CD4-positive, alpha-beta T cell (primary cell): ENCODE measurements around the gene CADM1. TPM values are rescaled to one million over a fixed set of nuclear protein-coding genes. Genes with fewer than 3 reads are reported as not detected.

Experiments
- ATAC-seq: fragments of 200-7000 bp; cut with Tn5 transposase; one replicate; pipeline ENCODE4 v1.10.0; 2022; ENCODE audit warnings: mild to moderate bottlenecking; ENCODE audit not compliant: poor library complexity
- CTCF ChIA-PET: fragments of 350-600 bp; sonication (Branson Sonifier 250); formaldehyde crosslinking; loops from one replicate; lab custom pipeline; 2021; ENCODE audit warnings: antibody characterized with exemption, inconsistent platforms; lab: Charles Lee
- POLR2A ChIA-PET: fragments of 350-600 bp; sonication (Branson Sonifier 250); formaldehyde crosslinking; loops from one replicate; lab custom pipeline; 2021; ENCODE audit warnings: antibody characterized with exemption, inconsistent platforms; lab: Charles Lee
- DNase-seq, 14 experiments: peaks; one replicate each; pipeline ENCODE4 v3.0.0-alpha.2; 2013 to 2020; ENCODE audit warnings: mixed read lengths in 2 of 14
- H3K27ac ChIP-seq, 2 donors: one replicate each; pipeline versions ENCODE4 v1.5.1 to v1.7.0; 2013; ENCODE audit warnings: low read length in 2 of 2, low read depth in 1 of 2, mild to moderate bottlenecking in 1 of 2
- H3K27me3 ChIP-seq, 2 experiments: 1 replicate in 1 of 2; 2 replicates in 1 of 2; pipeline versions ENCODE4 v1.6.1 to v1.7.0; 2013; ENCODE audit warnings: low read length in 2 of 2, control low read depth in 1 of 2, mild to moderate bottlenecking in 1 of 2, moderate library complexity in 1 of 2; ENCODE audit not compliant: insufficient read depth in 2 of 2, control insufficient read depth in 1 of 2
- H3K36me3 ChIP-seq: one replicate; pipeline ENCODE4 v1.6.1; 2013; ENCODE audit warnings: low read length, control low read depth; ENCODE audit not compliant: insufficient read depth
- H3K4me1 ChIP-seq: one replicate; pipeline ENCODE4 v1.6.1; 2013; ENCODE audit warnings: low read length, control low read depth; ENCODE audit not compliant: insufficient read depth
- H3K4me3 ChIP-seq: one replicate; pipeline ENCODE4 v1.5.1; 2013; ENCODE audit warnings: mild to moderate bottlenecking, low read length, moderate library complexity
- H3K9me3 ChIP-seq, 2 experiments: 1 replicate in 1 of 2; 2 replicates in 1 of 2; pipeline versions ENCODE4 v1.6.1 to v1.7.0; 2013; ENCODE audit warnings: low read length in 2 of 2, mild to moderate bottlenecking in 2 of 2, control low read depth in 1 of 2, moderate library complexity in 1 of 2; ENCODE audit not compliant: control insufficient read depth in 1 of 2, insufficient read depth in 1 of 2
- H3K27ac Mint-ChIP-seq: one replicate; pipeline ENCODE4 v1.8.0; 2020; ENCODE audit warnings: mixed read lengths
- H3K27me3 Mint-ChIP-seq: one replicate; pipeline ENCODE4 v1.8.0; 2021; ENCODE audit warnings: mixed read lengths
- H3K36me3 Mint-ChIP-seq: one replicate; pipeline ENCODE4 v1.8.0; 2021; ENCODE audit warnings: low read depth, mixed read lengths
- H3K4me1 Mint-ChIP-seq: one replicate; pipeline ENCODE4 v1.8.0; 2021; ENCODE audit warnings: low read depth, mixed read lengths
- H3K4me3 Mint-ChIP-seq: one replicate; pipeline ENCODE4 v1.8.0; 2020; ENCODE audit warnings: mild to moderate bottlenecking, mixed read lengths
- H3K9me3 Mint-ChIP-seq: one replicate; pipeline ENCODE4 v1.8.0; 2020; ENCODE audit warnings: mixed read lengths
- intact Hi-C, 2 experiments: fragments of 100-400 bp; cut with DNase I in 1 of 2; cut with micrococcal nuclease in 1 of 2; formaldehyde crosslinking; loops; one replicate each; pipeline versions ENCODE4 v1.15.1 to v1.9.0; 2023 to 2025; cut with DNase I, micrococcal nuclease
- total RNA-seq, 174 experiments: library from RNA in 2 of 174; stranded (reverse) in 2 of 174; gene quantifications; one replicate each; pipeline ENCODE4 v1.2.3 and lab custom pipeline; 2021 to 2026
- TF ChIP-seq, protein P1 (sequence below): fragments of 200-600 bp; IDR thresholded peaks from one replicate; pipeline ENCODE4 v1.8.0; 2022; ENCODE audit warnings: antibody characterized with exemption, mild to moderate bottlenecking

The CADM1 gene
- total RNA-seq, 2 experiments from 2014 or later: 1.1 to 1.4 TPM

DNA sequence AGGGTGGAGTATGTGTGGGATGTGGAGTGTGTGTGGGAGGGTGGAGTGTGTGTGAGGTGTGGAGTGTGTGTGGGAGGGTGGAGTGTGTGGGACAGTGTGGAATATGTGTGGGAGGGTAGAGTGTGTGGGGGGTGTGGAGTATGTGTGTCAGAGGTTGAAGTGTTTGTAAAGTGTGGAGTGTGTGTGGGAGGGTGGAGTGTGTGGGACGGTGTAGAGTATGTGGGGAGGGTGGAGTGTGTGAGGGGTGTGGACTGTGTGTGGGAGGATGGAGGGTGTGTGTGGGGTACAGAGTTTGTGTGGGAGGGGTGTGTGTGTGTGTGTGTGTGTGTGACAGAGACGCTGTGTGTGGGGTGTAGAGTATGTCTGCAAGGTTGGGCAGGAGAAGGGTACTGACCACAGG is 355.5 kb downstream of the CADM1 start:
- peaks cover 0 to 16% of the 10 kb centered on the region in 2 experiments for H3K9me3 ChIP-seq
- no peak overlapping the region for H3K4me3 ChIP-seq
- no peak for ATAC-seq
- H3K36me3 ChIP-seq: no peaks in the 10 kb centered on the region
- Mint-ChIP-seq H3K27me3 (no peaks in the 10 kb centered on the region), H3K9me3 (peaks cover 2% of the 10 kb centered on the region), H3K36me3 (no peaks in the 10 kb centered on the region), H3K4me3 (no peak overlapping the region), H3K4me1 (no peaks in the 10 kb centered on the region), H3K27ac (no peak overlapping the region)
- H3K4me1 ChIP-seq: no peaks in the 10 kb centered on the region
- H3K27me3 ChIP-seq: no peaks in the 10 kb centered on the region
- ChIA-PET POLR2A (no interaction called here), CTCF (no interaction called here)
- intact Hi-C loops: no loop called here
- no peak overlapping the region for H3K27ac ChIP-seq
- no peak for DNase-seq
- TF ChIP-seq, protein P1, sequence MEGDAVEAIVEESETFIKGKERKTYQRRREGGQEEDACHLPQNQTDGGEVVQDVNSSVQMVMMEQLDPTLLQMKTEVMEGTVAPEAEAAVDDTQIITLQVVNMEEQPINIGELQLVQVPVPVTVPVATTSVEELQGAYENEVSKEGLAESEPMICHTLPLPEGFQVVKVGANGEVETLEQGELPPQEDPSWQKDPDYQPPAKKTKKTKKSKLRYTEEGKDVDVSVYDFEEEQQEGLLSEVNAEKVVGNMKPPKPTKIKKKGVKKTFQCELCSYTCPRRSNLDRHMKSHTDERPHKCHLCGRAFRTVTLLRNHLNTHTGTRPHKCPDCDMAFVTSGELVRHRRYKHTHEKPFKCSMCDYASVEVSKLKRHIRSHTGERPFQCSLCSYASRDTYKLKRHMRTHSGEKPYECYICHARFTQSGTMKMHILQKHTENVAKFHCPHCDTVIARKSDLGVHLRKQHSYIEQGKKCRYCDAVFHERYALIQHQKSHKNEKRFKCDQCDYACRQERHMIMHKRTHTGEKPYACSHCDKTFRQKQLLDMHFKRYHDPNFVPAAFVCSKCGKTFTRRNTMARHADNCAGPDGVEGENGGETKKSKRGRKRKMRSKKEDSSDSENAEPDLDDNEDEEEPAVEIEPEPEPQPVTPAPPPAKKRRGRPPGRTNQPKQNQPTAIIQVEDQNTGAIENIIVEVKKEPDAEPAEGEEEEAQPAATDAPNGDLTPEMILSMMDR: no peak

GRCh38 chr11:115148101-115148500 is 356.1 kb downstream of the CADM1 start:
- Histone ChIP-seq H3K27ac (no peak overlapping the region), H3K9me3 (peaks cover 0 to 12% of the 10 kb centered on the region in 2 experiments), H3K27me3 (no peaks in the 10 kb centered on the region), H3K4me3 (no peak overlapping the region), H3K36me3 (no peaks in the 10 kb centered on the region), H3K4me1 (no peaks in the 10 kb centered on the region)
- H3K9me3 Mint-ChIP-seq: peaks cover 2% of the 10 kb centered on the region
- CTCF ChIA-PET: no interaction called here
- POLR2A ChIA-PET: no interaction called here
- no peak overlapping the region for H3K27ac Mint-ChIP-seq
- ATAC-seq: no peak
- intact Hi-C loops: no loop called here
- TF ChIP-seq, protein P1: no peak
- H3K36me3 Mint-ChIP-seq: no peaks in the 10 kb centered on the region
- no peak overlapping the region for H3K4me3 Mint-ChIP-seq
- no peak for DNase-seq
- no peaks in the 10 kb centered on the region for H3K4me1 Mint-ChIP-seq
- peaks cover 4% of the 10 kb centered on the region for H3K27me3 Mint-ChIP-seq

DNA sequence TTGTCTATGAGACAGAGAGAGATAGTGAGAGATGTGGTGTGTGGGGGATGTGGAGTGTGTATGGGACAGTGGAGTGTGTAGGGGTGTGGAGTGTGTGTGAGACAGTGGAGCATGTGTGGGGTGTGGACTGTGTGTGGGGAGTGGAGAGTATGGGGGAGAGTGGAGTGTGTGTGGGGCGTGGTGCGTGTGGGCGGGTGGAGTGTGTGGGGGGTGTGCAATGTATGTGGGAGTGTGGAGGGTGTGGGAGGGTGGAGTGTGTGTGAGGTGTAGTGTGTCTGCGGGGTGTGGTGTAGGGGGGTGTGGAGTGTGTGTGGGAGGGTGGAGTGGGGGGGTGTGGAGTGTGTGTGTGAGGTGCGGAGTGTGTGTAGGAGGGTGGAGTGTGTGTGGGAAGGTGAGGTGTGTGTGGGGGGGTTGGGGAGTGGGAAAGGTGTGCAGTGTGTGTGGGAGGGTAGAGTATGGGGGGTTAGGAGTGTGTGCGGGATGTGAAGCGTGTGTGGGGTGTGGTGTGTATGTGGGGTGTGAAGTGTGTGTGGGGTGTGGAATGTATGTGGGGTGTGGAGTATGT is 356.9 kb downstream of the CADM1 start:
- Mint-ChIP-seq H3K36me3 (no peaks in the 10 kb centered on the region), H3K27me3 (peaks cover 4% of the 10 kb centered on the region), H3K4me1 (no peaks in the 10 kb centered on the region), H3K9me3 (peaks cover 2% of the 10 kb centered on the region), H3K4me3 (no peak overlapping the region), H3K27ac (no peak overlapping the region)
- Histone ChIP-seq H3K27ac (no peak overlapping the region), H3K9me3 (peaks cover 0 to 12% of the 10 kb centered on the region in 2 experiments), H3K4me3 (no peak overlapping the region), H3K4me1 (no peaks in the 10 kb centered on the region), H3K36me3 (no peaks in the 10 kb centered on the region), H3K27me3 (no peaks in the 10 kb centered on the region)
- DNase-seq (no peak), ATAC-seq (no peak)
- intact Hi-C loops: no loop called here
- TF ChIP-seq, protein P1: no peak
- CTCF ChIA-PET: no interaction called here
- POLR2A ChIA-PET: no interaction called here
